CD4-positive, alpha-beta T cell treated with Interleukin-6 for 4 hours (primary cell): Measurements from ENCODE around the gene EXOC6.
A peak's percentile ranks its signal among the peaks of the same experiment; 100 is the strongest.

Experiments used
- DNase-seq: peaks from one replicate; pipeline ENCODE4 v3.0.0-alpha.2; 2020; ENCODE audit warnings: mixed read lengths

The EXOC6 gene, protein sequence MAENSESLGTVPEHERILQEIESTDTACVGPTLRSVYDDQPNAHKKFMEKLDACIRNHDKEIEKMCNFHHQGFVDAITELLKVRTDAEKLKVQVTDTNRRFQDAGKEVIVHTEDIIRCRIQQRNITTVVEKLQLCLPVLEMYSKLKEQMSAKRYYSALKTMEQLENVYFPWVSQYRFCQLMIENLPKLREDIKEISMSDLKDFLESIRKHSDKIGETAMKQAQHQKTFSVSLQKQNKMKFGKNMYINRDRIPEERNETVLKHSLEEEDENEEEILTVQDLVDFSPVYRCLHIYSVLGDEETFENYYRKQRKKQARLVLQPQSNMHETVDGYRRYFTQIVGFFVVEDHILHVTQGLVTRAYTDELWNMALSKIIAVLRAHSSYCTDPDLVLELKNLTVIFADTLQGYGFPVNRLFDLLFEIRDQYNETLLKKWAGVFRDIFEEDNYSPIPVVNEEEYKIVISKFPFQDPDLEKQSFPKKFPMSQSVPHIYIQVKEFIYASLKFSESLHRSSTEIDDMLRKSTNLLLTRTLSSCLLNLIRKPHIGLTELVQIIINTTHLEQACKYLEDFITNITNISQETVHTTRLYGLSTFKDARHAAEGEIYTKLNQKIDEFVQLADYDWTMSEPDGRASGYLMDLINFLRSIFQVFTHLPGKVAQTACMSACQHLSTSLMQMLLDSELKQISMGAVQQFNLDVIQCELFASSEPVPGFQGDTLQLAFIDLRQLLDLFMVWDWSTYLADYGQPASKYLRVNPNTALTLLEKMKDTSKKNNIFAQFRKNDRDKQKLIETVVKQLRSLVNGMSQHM

DNA sequence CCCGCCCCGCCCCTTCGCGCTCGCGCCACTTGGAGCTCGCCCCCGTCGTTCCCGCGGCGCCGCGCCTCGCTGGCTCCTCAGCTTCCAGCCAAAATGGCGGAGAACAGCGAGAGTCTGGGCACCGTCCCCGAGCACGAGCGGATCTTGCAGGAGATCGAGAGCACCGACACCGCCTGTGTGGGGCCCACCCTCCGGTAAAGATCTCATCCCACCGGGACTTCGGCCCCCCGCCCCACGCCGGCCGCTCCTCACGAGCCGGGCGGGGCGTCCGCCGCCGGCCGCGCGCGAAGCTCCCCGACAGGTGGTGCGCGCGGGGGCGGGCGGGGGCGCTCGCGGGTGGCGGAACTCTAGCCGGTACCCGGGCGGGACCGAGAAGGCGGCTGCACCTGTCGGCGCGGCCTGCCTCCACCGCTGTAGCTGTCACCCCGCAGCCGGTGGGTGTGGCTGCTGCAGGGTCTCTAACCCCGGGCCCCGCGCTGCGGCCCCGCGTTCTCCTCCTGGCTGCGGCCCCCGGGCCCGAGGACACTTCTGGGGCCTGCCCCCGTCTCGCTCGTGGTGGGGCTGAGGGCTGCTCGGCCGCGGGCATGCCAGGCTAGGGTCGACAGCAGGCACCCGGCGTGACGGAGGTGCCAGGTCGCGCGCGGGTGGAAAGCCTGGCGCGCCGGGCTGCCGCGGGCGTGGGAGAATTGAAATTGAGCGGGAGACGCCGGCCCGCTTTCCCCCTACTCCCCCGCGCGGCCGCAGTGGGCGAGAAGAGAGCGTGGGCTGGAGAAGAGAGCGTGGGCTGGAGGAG lies at the start of gene EXOC6:
TSS of gene EXOC6 (plus strand) at position 80 of the 793 bp plus-strand sequence. CDS start at position 94, 14 bp downstream.
- peak; percentile 89 for DNase-seq

DNA sequence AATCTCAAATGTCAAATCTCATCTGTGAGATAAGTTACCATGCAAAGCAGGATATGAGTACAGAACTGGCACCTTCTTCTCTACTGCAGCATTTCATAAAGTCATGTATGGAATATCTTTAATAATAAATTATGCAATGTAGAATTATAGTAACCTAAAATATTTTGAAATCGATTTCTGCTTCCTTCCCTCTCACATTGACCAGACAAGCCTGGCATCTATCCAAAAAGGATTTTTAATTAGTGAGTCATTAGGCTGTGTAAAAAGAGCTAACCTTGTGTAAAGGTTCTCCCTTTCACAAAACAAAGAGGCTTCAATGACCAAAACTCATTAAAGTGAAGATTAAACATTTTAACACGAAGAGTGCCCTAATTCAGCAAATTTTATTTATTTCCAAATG lies 48.8 kb upstream of the EXOC6 start:
- no peak for DNase-seq

DNA sequence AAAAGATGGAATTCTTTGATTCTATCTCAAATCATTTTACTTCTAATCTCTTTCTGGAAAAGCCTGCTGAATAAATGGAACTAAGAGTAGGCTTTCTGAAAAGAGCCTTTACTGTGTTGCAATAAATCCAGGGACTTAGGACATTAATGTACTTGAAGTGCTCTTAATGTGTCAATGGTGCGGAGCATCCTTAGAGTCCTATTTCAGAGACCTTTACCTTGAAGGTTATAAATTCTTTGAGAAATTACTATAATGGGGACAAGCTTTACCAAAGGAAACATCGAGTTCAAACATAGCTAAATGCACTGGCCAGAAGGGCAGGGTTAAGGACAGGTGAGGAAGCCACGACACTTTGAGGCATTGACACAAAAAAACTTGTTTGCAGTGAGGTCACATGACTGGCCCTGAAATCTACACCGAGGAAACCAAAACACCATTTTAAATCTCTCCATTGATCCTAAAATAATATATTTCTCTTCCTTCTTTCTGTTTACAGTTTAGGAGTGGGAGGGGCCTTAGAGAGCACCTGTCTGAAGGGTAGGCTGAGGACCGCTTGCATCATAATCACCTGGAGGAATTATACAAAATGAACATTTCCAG lies 48.1 kb upstream of the EXOC6 start:
- no peak for DNase-seq

DNA sequence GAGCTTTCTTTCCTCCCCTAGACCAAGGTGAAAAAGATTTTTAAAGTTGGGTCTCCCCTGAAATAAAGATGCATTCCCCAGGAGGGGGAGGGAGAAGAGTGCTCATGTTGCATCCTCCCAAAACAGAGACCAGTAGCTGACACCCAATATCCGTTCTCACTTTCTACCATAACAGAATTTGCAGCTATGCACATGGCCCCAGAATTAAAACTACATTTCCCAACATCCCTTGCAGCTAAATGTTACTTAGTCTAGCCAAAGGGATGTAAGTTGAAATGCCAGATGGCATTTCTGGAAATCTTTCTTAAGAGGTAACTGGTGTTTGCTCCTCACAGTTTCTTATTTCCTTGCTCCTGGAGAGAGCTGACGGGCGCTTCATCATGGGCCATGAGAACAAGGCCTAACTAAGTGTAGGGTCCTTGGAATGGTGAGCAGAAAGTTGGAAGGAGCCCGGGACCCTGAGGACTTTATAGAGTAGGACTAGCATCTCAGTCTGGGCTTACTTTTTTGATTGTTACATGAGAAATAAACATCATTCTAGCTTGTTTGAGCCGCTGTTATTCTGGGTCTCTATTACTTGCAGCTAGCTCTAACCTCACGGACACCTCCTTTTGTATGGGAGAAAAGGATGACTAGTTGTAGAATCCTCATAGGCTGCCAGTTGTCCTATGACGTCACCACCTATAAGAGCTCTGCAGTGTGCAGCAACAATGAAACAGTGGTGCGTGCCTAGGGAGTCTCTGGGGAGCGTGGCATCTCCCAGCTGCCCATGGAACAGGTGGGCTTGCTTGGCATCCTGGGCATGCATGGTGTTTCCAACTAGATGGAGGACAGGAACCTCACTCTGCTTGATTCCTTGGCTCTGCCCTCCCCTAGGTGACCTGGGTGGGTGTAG lies 46.1 kb upstream of the EXOC6 start:
- DNase-seq = no peak

DNA sequence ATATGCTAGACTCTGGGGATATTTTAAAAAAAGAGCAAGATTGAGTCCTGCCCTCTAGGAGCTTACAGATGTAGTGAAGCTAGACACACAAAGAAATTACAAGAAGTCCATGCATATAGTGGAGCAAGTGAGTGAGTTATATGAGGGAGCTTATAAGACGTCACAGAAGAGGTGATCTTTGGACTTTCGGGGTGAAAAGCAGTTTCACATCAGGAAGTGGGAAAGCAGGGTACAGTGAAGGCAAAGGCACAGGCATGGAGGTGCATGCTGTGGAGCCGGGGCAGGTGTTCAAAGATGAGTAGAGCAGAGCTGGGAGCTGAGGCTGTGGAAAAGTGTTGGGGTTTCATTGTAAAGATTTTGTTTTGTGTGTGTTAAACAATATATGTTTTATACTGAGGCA lies 38.5 kb upstream of the EXOC6 start:
- DNase-seq = no peak

DNA sequence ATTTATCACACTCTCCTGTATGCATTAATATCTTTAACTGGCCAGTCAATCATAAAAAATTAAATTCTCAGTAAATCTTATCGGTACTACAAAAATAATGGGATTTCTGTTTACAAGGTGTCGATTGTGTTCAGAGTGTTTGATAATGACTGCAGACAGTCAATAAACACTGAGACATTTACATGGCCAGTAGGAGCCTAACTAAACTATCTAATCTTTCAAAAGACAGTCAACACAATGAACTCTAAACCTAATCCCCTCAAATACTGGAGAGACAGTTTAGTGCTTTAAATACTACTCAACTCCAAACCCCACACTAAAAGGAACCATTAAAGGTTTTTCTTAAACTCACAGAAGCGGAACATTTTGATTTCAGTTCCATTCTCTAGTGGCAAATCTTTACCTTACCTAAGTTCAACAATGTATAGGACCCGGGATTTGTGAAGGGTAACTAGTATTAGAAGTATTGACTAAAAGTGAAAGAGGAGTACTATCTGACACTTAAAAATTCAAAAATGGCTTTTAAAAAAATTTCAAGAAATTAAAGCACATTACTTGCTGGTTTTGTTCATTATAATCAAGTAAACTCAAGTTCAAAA lies 37.3 kb upstream of the EXOC6 start:
- no peak for DNase-seq

DNA sequence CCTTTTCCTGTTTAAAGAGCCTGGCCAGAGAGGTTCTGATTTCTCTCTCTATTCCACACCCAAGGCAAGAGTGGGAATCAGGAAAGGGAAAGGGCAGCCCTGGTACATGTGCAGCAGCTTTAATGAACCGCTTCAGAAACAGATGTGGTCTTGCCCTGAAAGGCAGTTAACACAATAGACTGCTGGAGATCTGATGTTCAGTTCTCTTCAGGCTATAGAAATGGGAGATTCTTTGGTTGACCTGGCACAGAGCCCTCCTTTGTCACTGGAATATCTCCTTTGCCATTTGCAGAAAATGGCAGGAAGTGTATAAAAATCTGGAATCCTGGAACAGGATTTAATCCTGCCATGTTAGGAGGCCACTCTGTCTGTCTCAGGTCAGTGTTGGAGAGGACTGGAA lies 36.3 kb upstream of the EXOC6 start:
- no peak for DNase-seq

DNA sequence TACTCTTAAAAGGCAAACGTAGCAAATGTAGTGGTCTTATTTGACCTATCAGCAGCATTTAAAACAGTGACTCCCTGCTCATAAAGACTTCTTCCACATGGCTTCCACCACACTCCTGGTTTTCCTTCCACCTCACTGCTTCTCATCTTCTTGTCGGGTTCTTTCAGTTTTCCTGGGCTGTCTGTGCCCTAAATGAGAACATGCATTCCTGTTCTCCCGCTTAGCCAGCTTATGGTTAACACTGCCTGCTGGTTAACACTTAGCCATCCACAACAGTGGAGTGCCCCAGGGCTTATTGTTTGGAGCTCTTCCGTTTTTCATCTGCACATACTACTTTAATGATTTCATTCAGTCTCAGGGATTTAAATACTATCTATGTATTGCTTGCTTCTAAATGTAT lies 34.3 kb upstream of the EXOC6 start:
- DNase-seq = no peak

DNA sequence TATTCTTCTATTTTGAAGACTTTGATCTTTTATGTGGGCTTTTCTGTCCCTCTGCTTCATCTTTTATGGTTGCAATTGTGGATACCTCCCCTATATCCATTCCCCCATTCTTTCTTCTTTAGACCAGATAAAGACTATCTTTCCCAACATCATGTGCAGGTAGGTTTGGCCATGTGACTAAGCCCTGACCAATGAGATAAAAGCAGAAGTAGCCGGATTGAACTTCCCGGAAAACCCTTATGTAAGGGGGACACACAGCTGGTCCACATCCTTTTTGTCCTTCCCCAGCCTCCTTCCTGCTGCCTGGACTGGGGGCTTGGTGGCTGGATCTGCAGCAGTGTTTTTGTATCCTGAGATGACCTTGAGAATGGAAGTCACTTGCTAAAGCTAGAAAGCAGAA lies 33.5 kb upstream of the EXOC6 start:
- DNase-seq = no peak

DNA sequence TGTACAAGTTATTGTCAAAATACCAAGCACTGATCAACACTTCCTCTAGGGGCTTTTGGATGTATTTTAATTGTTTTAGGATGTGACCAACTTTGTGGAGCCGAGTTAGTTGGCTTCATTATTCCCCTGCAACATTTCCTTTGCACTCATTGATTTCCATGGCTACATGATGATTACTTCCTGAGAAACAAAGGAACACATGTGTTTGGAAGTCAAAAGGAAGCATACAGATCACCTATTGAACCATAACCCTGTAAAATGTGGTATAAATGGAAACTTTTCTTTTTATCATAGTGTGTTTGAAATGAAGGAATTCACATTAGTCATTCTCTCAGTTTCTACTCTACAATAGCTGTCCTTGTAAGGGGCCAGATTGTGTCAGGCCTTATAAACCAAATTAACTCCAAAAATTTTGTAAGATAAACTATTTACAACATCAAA lies 32.2 kb upstream of the EXOC6 start:
- DNase-seq = no peak

DNA sequence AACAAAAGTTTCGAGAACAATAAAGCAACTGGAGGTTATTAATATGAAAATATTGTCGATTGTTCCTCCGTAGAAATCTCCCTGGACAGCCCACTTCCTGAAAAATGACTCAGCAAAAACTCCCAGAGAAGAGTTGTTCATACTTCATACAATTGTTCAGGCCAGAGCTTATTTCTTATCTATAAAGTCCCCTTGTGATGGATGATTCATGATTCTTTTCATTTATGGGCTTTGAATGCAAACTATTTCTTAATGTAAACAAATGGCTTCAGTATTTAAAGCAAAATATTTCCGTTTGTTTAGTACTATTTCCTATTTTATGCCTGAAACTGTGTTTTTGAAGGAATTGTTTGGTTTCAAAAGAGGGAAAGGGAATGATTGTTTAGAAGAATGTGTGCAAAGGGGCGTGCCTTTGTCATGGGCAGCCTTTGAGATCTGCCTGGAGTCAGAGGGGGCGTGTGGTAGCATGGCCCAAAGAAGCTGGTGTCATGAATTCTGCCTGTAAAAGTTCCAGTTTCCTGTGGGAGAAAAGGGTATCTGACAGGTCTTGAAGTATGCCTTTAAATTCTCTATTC lies 26.2 kb upstream of the EXOC6 start:
- no peak for DNase-seq

DNA sequence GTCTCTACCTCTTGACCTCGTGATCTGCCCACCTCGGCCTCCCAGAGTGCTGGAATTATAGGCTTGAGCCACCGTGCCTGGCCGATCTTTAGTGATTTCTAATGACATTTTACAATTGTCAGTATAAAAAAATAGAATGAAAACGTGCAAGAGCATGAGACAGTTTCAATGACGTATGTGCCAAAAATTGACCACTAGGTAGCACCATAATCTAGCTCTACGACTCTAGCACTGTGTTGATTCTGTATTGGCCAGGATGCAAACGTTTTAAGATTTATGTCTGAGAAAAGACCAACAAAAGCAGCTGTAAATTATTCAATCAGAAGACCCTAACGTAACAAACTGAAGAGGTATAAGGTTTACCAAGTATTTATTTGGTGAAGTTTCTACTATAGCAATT lies 25.4 kb upstream of the EXOC6 start:
- DNase-seq = no peak

DNA sequence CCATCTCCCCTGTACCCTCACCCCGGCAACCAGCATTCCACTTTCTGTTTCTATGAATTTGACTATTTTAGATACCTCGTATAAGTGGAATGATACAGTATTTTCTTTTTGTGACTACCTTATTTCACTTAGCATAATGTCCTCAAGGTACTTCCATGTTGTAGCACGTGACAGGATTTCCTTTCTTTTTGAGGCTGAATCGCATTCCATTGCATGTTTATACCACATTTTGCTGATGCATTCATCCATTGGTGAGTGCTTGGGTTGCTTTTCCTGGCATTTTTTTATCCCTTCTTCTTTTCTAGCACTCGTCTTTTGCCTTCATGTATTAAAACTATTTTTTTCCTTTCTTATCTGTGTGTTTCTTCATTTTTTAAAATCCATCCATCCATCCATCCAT lies 22.3 kb upstream of the EXOC6 start:
- DNase-seq = no peak

DNA sequence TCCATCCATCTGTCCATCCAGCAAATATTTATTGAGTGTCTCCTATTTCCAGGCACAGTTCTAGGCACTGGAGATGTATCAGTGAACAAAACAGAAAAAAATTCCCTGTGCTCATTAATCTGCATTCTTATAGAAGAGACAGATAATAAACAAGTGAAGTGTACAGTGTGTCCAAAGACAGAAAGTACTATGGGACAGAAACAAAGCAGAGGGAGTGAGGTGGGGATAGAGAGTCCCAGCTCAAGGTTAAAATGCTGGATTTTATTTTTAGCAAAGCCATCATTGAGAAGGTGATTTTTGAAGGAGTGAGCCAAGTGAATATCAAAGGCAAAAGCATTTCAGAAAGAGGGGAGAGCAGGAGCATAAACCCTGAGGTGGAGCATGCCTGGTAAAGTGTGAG lies 21.8 kb upstream of the EXOC6 start:
- no peak for DNase-seq

DNA sequence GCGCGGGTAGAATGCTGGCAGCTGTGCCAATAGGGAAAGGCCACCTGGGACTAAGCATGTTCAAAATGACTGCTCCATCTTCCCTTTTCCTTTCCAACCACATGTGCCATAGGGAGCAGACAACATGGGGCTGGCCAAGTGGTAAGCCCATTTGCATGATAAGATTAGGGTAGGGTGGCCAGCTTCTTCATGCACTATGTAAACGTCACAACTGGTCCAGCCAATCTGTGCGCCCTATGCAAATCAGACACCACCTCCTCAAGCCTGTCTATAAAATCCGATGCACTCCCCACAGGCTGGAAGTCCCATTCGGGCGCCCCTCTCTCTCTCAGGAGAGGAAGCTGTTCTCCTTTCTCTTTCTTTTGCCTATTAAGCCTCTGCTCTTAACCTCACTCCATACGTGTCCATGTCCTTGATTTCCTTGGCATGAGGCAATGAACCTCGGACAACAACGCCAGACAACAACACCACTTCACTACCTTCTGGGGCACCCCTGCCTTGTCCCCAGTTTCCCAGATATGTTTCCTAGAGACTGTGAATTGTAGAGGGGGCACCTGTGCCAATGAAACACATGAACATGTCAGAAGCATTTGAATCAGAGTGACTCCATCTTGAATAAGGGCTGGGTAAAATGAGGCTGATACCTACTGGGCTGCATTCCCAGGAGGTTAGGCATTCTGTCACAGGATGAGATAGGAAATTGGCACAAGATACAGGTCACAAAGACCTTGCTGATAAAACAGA lies 19.1 kb upstream of the EXOC6 start:
- DNase-seq = no peak

DNA sequence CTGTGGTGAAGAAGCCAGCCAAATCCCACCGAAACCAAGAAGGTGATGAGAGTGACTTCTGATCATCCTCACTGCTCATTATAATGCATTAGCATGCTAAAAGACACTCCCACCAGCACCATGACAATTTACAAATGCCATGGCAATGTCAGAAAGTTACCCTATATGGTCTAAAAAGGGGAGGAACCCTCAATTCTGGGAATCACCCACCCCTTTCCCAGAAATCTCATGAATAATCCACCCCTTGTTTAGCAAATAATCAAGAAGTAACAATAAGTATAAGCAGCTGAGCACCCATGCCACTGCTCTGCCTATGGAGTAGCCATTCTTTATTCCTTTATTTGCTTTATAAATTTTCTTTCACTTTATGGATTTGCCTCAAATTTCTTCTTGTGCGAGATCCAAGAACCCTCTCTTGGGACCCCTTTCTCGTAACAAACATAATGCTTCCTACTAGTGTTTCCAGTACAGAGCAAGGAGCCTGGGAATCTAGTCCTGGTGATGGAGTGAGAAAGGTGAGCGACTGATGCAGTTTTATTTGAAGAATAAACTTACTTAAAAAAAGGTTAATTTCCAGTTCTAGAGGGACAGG lies 18.4 kb upstream of the EXOC6 start:
- no peak for DNase-seq

DNA sequence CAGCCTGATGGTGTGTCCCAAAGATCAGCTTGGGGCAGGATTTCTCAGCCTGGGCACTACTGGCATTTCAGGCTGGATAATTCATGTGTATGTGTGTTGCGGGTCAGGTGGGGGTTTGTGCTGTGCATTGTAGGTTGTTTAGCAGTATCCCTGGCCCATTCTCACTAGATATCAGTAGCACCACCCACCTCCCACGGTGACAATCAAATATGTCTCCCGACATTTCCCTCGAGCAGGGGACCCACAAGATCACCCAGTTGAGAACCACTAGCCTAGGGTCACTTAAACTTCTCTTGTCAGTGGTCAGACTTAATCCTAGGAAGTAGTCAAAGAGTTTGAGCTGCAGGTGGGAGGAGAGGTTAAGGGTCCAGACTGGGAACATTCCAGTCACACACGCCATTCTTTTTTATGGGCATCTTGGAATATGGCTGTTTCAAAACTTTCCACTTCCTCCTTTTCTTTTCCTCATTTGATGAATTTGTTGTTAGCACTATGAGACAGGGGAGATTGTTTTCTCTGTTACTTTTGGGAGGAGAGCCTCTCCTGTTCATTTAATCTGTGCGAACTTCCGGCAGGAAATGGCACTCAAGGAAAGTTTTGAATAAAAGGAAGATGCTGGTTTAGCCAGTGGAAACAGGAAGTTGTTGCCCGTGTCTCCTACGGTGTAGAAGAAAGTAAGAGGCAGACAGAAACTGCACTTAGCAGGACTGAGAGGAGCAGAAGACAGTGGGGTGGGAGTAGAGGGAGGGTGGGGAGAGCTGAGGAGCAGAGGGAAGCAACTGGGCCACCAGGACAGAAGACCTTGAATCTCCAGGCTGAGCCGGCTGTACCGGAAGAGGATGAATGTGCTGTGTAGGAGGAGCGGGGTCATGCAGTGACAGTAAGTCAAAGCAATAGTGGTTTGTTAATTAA lies 17.6 kb upstream of the EXOC6 start:
- DNase-seq = peak; percentile 27

DNA sequence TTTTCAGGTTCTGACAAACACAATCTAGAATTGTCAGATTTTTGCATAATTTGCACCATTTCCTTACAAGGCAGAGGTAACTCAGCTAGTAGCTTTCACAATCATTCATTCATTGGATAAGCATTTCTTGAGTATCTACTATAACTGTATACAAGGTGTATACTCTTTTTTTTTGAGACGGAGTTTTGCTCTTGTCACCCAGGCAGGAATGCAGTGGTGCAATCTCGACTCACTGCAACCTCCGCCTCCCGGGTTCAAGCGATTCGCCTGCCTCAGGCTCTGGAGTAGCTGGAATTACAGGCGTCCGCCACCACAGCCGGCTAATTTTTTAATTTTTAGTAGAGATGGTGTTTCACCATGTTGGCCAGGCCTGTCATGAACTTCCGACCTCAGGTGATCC lies 16.2 kb upstream of the EXOC6 start:
- DNase-seq = no peak
